ENCODE measurements around the gene LIMK2. TPM values are rescaled to one million over a fixed set of nuclear protein-coding genes. Genes with fewer than 3 reads are reported as not detected.

LIMK2 gene
- total and polyA plus RNA-seq, 10 of the 15 experiments (the other 5 are each of a cell fraction or from before 2014, with no cell fraction given), result 2.9 to 40.4 (median 26.7) TPM

DNA sequence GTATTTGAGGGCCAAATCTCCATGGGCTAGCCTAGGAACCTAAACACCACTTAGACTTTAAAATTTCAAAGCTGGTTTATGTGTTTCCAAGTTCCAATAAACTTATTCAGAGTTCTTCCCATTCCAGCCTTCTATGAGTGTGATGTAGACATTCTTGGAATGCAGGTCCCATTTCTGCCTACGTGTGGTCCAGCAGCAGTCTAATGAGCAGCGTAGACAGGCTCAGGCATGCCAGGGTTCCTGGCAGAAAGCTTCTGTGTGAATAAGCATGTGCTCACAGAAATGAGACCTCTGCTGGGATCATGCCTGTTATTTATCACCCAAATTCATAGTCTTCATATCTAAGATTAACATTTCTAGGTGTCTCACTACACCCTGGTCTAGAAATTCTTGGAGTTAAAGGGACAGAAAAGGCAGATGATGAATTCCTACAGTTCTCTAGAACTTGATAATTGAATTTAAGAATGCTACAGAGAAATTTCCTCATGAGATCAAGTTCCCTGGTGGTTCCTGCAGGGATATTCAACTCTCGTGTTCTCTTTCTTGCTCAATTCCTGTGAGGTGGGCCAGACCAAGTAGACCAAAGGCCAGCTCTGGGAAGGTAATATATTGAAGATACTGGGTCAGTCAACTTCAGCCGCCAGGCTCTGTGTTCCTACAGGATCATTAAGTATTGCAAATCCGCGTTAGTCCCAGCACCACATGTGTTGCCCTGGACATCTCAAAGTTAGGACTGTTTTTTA lies 34.5 kb upstream of the LIMK2 start:
- DNase-seq (ENCODE audit: low read depth, low spot score), result no peak
- FAIRE-seq, result no peak

More for the DNA sequence above, 34.5 kb upstream of the LIMK2 start:
- intact Hi-C loops (cut with micrococcal nuclease; ENCODE audit: unreplicated experiment), result no loop called here
- no peak for TF ChIP-seq CHD4 (IDR thresholded peaks at IDR 0.05)
- TF ChIP-seq USF1 (IDR thresholded peaks at IDR 0.05; ENCODE audit: borderline replicate concordance, extremely low read length, insufficient read depth, low read depth, low read length), result no peak
- TF ChIP-seq ZSCAN29 (IDR thresholded peaks at IDR 0.05), result no peak
- TF ChIP-seq STAT3 (IDR thresholded peaks at IDR 0.05; ENCODE audit: low read depth, low read length), result no peak
- no peak for TF ChIP-seq FOXM1 (IDR thresholded peaks at IDR 0.05; ENCODE audit: low read depth, low read length)
- no peak for TF ChIP-seq HDGF (IDR thresholded peaks at IDR 0.05)
- no peak for TF ChIP-seq PBX3 (IDR thresholded peaks at IDR 0.05; ENCODE audit: insufficient replicate concordance, low read depth, low read length)
- TF ChIP-seq CBX5 (IDR thresholded peaks at IDR 0.05; ENCODE audit: low read depth), result no peak
- TF ChIP-seq IKZF2 (IDR thresholded peaks at IDR 0.05), result no peak
- TF ChIP-seq, protein P1, sequence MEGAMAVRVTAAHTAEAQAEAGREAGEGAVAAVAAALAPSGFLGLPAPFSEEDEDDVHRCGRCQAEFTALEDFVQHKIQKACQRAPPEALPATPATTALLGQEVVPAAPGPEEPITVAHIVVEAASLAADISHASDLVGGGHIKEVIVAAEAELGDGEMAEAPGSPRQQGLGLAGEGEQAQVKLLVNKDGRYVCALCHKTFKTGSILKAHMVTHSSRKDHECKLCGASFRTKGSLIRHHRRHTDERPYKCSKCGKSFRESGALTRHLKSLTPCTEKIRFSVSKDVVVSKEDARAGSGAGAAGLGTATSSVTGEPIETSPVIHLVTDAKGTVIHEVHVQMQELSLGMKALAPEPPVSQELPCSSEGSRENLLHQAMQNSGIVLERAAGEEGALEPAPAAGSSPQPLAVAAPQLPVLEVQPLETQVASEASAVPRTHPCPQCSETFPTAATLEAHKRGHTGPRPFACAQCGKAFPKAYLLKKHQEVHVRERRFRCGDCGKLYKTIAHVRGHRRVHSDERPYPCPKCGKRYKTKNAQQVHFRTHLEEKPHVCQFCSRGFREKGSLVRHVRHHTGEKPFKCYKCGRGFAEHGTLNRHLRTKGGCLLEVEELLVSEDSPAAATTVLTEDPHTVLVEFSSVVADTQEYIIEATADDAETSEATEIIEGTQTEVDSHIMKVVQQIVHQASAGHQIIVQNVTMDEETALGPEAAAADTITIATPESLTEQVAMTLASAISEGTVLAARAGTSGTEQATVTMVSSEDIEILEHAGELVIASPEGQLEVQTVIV (IDR thresholded peaks at IDR 0.05; ENCODE audit: borderline replicate concordance, partially characterized antibody), result no peak
- TF ChIP-seq HCFC1 (IDR thresholded peaks at IDR 0.05; ENCODE audit: low read length), result no peak
- no peak for TF ChIP-seq YY1 (IDR thresholded peaks at IDR 0.05; ENCODE audit: low read depth, low read length)
- no peak for TF ChIP-seq MEF2A (IDR thresholded peaks at IDR 0.05; ENCODE audit: insufficient read depth, low read depth, low read length)
- TF ChIP-seq BRCA1 (IDR thresholded peaks at IDR 0.05; ENCODE audit: low read depth, low read length), result no peak
- no peak for TF ChIP-seq ZZZ3 (IDR thresholded peaks at IDR 0.05; ENCODE audit: control insufficient read depth, insufficient read length, low read depth)
- TF ChIP-seq PAX5 (IDR thresholded peaks at IDR 0.05; ENCODE audit: borderline replicate concordance, low read depth, low read length), result no peak
- H3K4me3 ChIP-seq, result no peak overlapping the region
- ChIA-PET SMC1A (ENCODE audit: uncharacterized antibody, unreplicated experiment) (interaction anchor here (1.0 kb wide), 1 partner anchor 17 kb away, joined by 4 read pairs; no protein-coding TSS in a partner anchor), RAD21 (ENCODE audit: unreplicated experiment) (no interaction called here), POLR2A (no interaction called here), CTCF (interaction anchor here (0.7 to 1.2 kb wide), 2 partner anchors 53 to 258 kb away, joined by 3 to 5 read pairs; no protein-coding TSS in a partner anchor)
- peaks cover 2% of the 10 kb centered on the region; the same call in 1 of the 2 replicates for H3K79me2 ChIP-seq (ENCODE audit: control insufficient read depth, insufficient read depth, low read length)
- no peaks in the 10 kb centered on the region for H3K27me3 ChIP-seq (replicated peaks in 1 of 2; ENCODE audit: control insufficient read depth in 2 of 2, insufficient read depth in 2 of 2, low read length in 1 of 2)
- peaks cover 2 to 5% of the 10 kb centered on the region in 2 experiments for H3K36me3 ChIP-seq (ENCODE audit: control insufficient read depth in 2 of 2, insufficient read depth in 2 of 2, low read length in 1 of 2)
- H3K9ac ChIP-seq (ENCODE audit: control insufficient read depth, insufficient read depth, low read length), result no peak overlapping the region
- no peaks in the 10 kb centered on the region for H3K9me3 ChIP-seq (replicated peaks; ENCODE audit: control insufficient read depth, insufficient read depth, low read length)
- 89% methylated on average over 6 of the region's 6 CpGs for WGBS (ENCODE audit: insufficient coverage, insufficient replicate concordance, low lambda C conversion rate, missing lambda C conversion rate)
- BruUV-seq (replicated peaks), result no TSS peak
- H4K20me1 ChIP-seq (ENCODE audit: control insufficient read depth, insufficient read depth), result no peaks in the 10 kb centered on the region; the same call in 1 of the 2 replicates
- ATAC-seq, result no peak
- H3K4me1 ChIP-seq (ENCODE audit: control insufficient read depth, insufficient read depth, low read length), result peaks cover 12% of the 10 kb centered on the region
- no peak overlapping the region for H3K4me2 ChIP-seq (ENCODE audit: control insufficient read depth, insufficient read depth)
- H3K27ac ChIP-seq (ENCODE audit: control insufficient read depth, insufficient read depth), result no peak overlapping the region
- no peak overlapping the region for H2AFZ ChIP-seq (ENCODE audit: control insufficient read depth, low read depth, low read length)
- in situ Hi-C loops (cut with MboI), result no loop called here

All from GM12878 (cell line).